Gastrocnemius medialis (tissue), 4 donors: Measurements from ENCODE around the gene FAM24A. TPM values are rescaled to one million over a fixed set of nuclear protein-coding genes. Genes with fewer than 3 reads are reported as not detected.

Experiments used
- ATAC-seq, 2 donors: fragments of 150-250 bp; one replicate each; pipeline ENCODE4 v1.9.1; 2016
- DNase-seq, 2 donors: peaks; one replicate each; pipeline ENCODE4 v3.0.0-alpha.2; 2019
- H3K27ac ChIP-seq, 4 donors: fragments of 200-600 bp; sonication (generic); 1 replicate in 1 of 4; 2 replicates in 3 of 4; pipeline ENCODE4 v1.5.1; 2016 to 2018; ENCODE audit warnings: mild to moderate bottlenecking in 2 of 4, moderate library complexity in 1 of 4
- H3K27me3 ChIP-seq, 3 donors: fragments of 200-600 bp; sonication (generic) in 2 of 3; 1 replicate in 1 of 3; 2 replicates in 2 of 3; pipeline versions ENCODE4 v1.5.1 to v1.6.0; 2016 to 2019; ENCODE audit warnings: mild to moderate bottlenecking in 1 of 3, moderate library complexity in 1 of 3
- H3K36me3 ChIP-seq, 2 donors: fragments of 200-600 bp; sonication (generic) in 1 of 2; one replicate each; pipeline ENCODE4 v1.5.1; 2017 to 2018
- H3K4me1 ChIP-seq, 2 donors: fragments of 200-600 bp; sonication (generic) in 1 of 2; one replicate each; pipeline ENCODE4 v1.5.1; 2016 to 2017; ENCODE audit warnings: mild to moderate bottlenecking in 2 of 2
- H3K4me3 ChIP-seq, 4 donors: fragments of 200-600 bp; sonication (generic) in 3 of 4; 1 replicate in 1 of 4; 2 replicates in 3 of 4; pipeline ENCODE4 v1.5.1; 2016 to 2019; ENCODE audit warnings: mild to moderate bottlenecking in 2 of 4
- H3K9me3 ChIP-seq, 3 donors: fragments of 200-600 bp; sonication (generic) in 2 of 3; 1 replicate in 1 of 3; 2 replicates in 2 of 3; pipeline ENCODE4 v1.5.1; 2016 to 2019
- POLR2A ChIP-seq, 2 donors: fragments of 450-650 bp; IDR thresholded peaks; one replicate each; pipeline ENCODE4 v1.6.1; 2017; ENCODE audit warnings: antibody characterized with exemption in 2 of 2, mild to moderate bottlenecking in 2 of 2, moderate library complexity in 2 of 2
- in situ Hi-C, 4 donors: fragments of 200-750 bp; cut with MboI; loops; one replicate each; pipeline versions ENCODE4 v1.15.0 to v1.8.0; 2017; ENCODE audit warnings: low sequenced_read_pairs in 4 of 4
- intact Hi-C: fragments of 100-400 bp; cut with DNase I; formaldehyde crosslinking; loops from one replicate; pipeline ENCODE4 v1.15.1; 2023; ENCODE audit warnings: low total_unique reads
- total RNA-seq, 4 donors: library from RNA; depleted of rRNA; stranded (reverse); fragments of >200 nt; gene quantifications; one replicate each; pipeline versions ENCODE4 v1.1.0 to v1.2.3, GENCODE V29; 2016
- TF ChIP-seq, protein P1 (sequence below), 5 experiments: fragments of 450-650 bp in 3 of 5; fragments of 200-600 bp in 2 of 5; sonication (generic) in 2 of 5; IDR thresholded peaks in 4 of 5; conservative IDR thresholded peaks in 1 of 5; 1 replicate in 4 of 5; 2 replicates in 1 of 5; pipeline ENCODE4 v1.5.1; 2016 to 2019; ENCODE audit warnings: antibody characterized with exemption in 5 of 5, mild to moderate bottlenecking in 3 of 5, moderate library complexity in 3 of 5

Gene FAM24A, protein sequence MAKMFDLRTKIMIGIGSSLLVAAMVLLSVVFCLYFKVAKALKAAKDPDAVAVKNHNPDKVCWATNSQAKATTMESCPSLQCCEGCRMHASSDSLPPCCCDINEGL
- total RNA-seq = not detected

DNA sequence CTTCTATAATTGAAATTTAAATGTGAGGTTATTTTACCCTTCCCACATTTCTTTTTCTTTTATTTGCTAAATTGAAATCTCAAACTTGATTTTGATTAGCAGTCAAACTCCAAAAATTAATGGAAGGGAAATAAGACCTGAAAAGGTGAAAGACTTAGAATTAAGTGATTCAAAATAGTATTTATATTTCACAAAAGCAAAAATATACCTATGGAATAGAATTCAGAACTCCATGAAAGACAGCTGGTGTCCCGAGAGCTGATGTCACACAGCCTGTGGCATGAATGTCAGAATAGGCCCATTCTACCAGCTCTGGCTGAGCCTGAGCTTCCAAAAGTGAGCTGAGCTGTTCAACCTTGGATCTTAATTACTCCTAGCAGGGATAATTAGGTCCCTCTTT lies at the start of gene FAM24A:
FAM24A (plus strand) TSS at position 301 of the 400 bp plus-strand sequence. CDS start 1,025 bp downstream, outside the sequence.
- no peaks in the 10 kb centered on the region for H3K9me3 ChIP-seq
- H3K27me3 ChIP-seq = no peaks in the 10 kb centered on the region

DNA sequence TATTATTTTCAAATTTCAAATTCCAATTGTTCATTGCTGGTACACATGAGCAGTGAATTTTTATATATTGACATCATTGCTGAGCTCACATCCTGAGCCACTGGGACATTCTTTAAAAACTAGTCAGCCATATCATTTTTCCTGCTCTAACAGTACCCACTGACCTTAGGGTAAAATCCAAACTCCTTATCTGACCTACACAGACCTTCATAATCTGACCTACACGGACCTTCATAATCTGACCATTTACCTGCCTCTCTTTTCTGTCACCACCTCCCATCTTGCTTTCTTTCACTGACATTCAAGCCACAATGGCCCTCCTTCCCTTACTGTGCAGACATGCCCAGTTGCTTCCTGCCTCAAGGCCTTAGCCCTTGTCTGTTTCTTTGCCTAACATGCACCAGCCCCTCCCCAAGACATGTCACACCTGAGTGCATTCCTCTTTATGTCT lies 48.7 kb upstream of the FAM24A start:
- Histone ChIP-seq H3K27ac (no peak overlapping the region), H3K9me3 (no peaks in the 10 kb centered on the region), H3K4me3 (no peak overlapping the region), H3K4me1 (no peaks in the 10 kb centered on the region), H3K27me3 (no peaks in the 10 kb centered on the region), H3K36me3 (no peaks in the 10 kb centered on the region)
- ATAC-seq (no peak), DNase-seq (no peak)
- in situ Hi-C loops (no loop called here), intact Hi-C loops (no loop called here)
- no peak for TF ChIP-seq POLR2A (IDR thresholded peaks at IDR 0.05)
- TF ChIP-seq, protein P1, sequence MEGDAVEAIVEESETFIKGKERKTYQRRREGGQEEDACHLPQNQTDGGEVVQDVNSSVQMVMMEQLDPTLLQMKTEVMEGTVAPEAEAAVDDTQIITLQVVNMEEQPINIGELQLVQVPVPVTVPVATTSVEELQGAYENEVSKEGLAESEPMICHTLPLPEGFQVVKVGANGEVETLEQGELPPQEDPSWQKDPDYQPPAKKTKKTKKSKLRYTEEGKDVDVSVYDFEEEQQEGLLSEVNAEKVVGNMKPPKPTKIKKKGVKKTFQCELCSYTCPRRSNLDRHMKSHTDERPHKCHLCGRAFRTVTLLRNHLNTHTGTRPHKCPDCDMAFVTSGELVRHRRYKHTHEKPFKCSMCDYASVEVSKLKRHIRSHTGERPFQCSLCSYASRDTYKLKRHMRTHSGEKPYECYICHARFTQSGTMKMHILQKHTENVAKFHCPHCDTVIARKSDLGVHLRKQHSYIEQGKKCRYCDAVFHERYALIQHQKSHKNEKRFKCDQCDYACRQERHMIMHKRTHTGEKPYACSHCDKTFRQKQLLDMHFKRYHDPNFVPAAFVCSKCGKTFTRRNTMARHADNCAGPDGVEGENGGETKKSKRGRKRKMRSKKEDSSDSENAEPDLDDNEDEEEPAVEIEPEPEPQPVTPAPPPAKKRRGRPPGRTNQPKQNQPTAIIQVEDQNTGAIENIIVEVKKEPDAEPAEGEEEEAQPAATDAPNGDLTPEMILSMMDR (IDR thresholded peaks at IDR 0.05 in 4 of 5, conservative IDR thresholded peaks at IDR 0.05 in 1 of 5) = no peak

More for the DNA sequence above, at the start of gene FAM24A:
- Histone ChIP-seq H3K4me3 (no peak within 1 kb of the TSS), H3K27ac (no peak within 1 kb of the TSS), H3K4me1 (no peaks in the 10 kb centered on the region), H3K36me3 (no peaks in the 10 kb centered on the region)
- intact Hi-C loops (no loop called here), in situ Hi-C loops (no loop called here)
- ATAC-seq (no peak), DNase-seq (no peak)
- TF ChIP-seq, protein P1 (IDR thresholded peaks at IDR 0.05 in 4 of 5, conservative IDR thresholded peaks at IDR 0.05 in 1 of 5) = no peak
- TF ChIP-seq POLR2A (IDR thresholded peaks at IDR 0.05) = no peak

DNA sequence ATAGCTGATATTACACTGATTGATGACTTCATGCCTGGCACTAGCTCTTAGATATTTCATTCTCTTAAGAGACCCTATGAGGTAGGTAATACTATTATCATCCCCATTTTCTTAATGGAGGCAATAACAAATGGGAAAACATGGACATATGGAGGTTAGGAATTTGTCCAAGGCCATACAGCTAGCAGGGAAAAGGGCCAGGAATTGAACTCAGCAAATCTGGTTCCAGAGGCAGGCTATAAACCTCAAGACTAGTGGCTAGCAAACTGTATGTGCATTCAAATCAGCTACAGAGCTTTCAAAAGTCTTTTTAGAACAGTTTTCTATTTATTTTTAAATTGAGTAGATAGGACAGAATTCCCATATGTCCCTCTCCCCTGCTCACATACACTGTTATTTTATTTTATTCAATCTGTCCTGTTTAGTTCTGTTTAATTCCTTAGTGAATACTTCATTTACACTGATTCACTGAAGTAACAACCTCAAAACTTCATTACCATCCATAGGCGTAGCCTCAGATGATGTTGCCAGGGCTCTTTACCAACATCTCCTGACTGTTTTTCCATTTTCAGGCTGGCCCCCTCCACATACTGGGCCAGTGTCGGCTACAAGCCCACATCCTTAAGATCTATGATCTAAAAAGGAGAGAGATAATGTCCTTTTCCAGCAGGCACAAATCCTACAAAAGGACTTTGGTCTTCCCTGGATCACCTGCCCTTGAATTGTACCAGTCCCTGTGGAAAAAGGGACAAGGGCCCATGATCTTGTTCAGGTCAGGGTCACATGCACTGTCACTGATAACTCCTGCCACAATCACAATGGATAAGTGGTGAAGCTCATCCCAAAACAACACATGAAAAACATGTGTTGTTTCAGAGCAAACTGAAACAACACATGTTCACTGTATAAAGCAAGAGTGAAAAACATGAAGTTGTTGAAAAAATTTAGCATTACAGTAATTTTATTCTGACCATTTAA lies 46.9 kb upstream of the FAM24A start:
- intact Hi-C loops = no loop called here
- ATAC-seq (no peak), DNase-seq (no peak)
- no peak for TF ChIP-seq POLR2A (IDR thresholded peaks at IDR 0.05)
- TF ChIP-seq, protein P1 (IDR thresholded peaks at IDR 0.05 in 4 of 5, conservative IDR thresholded peaks at IDR 0.05 in 1 of 5) = no peak
- H3K4me3 ChIP-seq = no peak overlapping the region
- H3K27me3 ChIP-seq = no peaks in the 10 kb centered on the region
- no peak overlapping the region for H3K27ac ChIP-seq
- in situ Hi-C loops = no loop called here
- H3K36me3 ChIP-seq = no peaks in the 10 kb centered on the region
- H3K9me3 ChIP-seq = no peaks in the 10 kb centered on the region
- no peaks in the 10 kb centered on the region for H3K4me1 ChIP-seq

DNA sequence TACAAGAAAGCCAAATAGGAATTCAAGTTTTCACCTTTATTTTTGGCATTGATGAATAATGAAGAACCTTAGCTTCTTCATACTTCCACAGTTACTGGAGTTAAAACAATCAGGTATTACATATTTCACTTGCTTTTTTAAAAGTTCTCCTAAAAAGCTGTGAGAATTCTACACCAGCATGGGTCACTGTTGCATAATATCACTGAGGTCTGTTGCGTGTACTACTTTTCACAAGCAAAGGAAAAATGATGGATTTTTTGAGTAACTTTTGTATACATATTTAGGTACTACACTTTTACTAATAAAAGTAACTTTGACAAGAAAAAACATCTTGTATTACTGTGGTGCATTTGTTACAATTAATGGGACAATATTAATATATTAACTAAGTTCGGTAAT lies 46.2 kb upstream of the FAM24A start:
- Histone ChIP-seq H3K4me1 (no peaks in the 10 kb centered on the region), H3K36me3 (no peaks in the 10 kb centered on the region), H3K27ac (no peak overlapping the region), H3K4me3 (no peak overlapping the region), H3K27me3 (no peaks in the 10 kb centered on the region), H3K9me3 (no peaks in the 10 kb centered on the region)
- DNase-seq = no peak
- no peak for ATAC-seq
- intact Hi-C loops (no loop called here), in situ Hi-C loops (no loop called here)
- TF ChIP-seq, protein P1 (IDR thresholded peaks at IDR 0.05 in 4 of 5, conservative IDR thresholded peaks at IDR 0.05 in 1 of 5) = no peak
- TF ChIP-seq POLR2A (IDR thresholded peaks at IDR 0.05) = no peak
